Activated gamma-delta T cell (primary cell): ENCODE data around the gene RAVER1.
A peak's percentile ranks its signal among the peaks of the same experiment; 100 is the strongest.
"Not testable (repeated sequence)": the region's sequence is repeated elsewhere in the genome, so short reads cannot be mapped to it uniquely, and the experiment has no call there.

ENCODE experiments used
- DNase-seq: peaks from one replicate; lab custom pipeline; 2025; lab: John Stamatoyannopoulos, UW
- total RNA-seq, 2 donors: gene quantifications; one replicate each; lab custom pipeline; 2026; lab: John Stamatoyannopoulos, UW

The RAVER1 gene
- 25.5 to 34.0 reads per million in 2 donors for total RNA-seq

- DNase-seq, result peak; percentile 94
Observed at GRCh38 chr19:10332965-10333757, at the start of gene RAVER1. TSS of gene RAVER1 (minus strand) at chr19:10333529. CDS start at chr19:10333507, 22 bp downstream.

DNA sequence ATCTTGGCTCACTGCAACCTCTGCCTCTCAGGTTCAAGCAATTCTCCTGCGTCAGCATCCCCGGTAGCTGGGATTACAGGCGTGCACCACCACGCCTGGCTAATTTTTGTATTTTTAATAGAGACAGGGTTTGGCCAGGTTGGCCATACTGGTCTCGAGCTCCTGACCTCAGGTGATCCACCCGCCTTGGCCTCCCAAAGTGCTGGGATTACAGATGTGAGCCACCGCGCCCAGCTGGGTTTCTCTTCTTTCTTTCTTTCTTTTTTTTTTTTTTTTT, 49.8 kb upstream of the RAVER1 start:
- not testable (repeated sequence) for DNase-seq

DNA sequence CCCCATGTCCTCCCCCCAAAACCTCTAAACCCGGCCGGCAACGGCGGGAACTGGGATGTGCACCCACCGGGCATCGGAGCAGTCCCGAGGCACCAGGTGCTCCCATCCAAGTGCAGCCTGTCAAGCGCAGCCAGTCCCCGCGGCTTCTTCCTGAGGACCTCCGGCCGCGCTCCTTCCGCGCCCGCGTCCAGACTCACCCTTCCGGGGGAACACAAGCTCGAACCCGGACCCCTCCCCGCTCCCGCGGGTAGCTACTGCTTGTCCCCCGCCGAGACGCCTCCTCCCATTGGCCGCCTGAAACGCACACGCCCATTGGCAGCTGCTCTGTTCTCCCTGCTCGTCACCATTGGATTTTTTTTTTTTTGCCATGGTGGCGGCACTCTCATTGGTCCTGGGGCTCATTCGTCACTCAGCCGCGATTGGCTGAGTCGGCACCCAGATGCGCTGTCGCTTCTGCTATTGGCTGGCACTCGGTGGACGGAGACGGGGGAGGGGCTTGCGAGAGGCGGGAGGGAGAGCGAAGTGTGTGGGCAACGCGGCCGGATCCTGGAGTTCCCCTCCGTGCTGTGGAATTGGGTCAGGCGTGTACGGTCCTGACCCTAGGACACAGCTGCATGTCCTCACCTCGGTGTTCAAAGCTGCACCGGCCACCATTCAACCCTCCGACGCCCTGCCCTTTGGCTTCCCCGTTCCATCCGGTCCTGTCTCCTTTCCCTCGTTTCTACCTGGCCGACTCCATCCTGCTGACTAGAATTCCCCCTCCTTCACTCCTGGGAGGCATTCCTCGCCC, 47.2 kb upstream of the RAVER1 start, which contains the start of gene TYK2:
TYK2 (minus strand) TSS at position 260 of the 790 bp plus-strand sequence. CDS start 2,166 bp downstream, outside the sequence.
- peak; percentile 90 for DNase-seq

DNA sequence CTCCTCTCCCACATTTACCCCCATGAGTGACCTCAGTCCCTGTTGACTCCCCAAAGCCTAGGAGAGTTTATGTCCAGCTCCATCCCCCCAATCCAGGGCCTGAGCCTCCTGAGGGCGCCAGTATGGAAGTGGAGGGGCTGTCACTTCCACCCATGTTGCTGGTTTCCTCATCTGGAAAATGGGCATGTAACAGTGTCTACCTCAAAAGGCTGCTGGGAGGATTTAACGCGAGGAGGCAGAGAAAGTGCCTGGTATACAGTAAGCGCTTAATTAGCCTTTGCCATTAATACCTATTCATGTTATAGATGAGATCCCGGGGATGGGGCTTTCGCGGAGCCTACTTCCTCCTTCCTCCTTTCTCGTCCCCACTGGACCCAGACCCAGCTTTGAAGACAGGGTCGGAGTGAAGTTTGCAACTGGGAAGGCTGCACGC, 46.6 kb upstream of the RAVER1 start:
- no peak for DNase-seq

DNA sequence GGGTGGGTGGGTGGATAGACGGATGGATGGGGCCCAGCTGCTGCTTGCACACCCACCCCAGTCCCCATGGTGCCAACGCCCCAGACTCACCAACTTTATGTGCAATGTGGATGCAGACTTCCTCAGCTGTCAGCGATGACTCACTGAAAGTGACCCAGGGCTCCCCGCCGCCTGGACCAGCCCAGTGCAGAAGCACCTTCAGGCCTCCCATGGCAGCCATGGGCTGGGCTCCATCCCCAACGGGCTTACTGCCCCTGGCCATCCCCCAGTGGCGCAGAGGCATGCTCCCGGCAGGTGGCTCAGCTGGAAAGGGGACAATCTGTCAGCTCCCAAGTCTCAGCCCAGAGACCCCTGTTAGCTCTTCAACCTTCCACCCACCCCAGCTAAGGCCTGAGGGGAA, 44.8 kb upstream of the RAVER1 start:
- no peak for DNase-seq

DNA sequence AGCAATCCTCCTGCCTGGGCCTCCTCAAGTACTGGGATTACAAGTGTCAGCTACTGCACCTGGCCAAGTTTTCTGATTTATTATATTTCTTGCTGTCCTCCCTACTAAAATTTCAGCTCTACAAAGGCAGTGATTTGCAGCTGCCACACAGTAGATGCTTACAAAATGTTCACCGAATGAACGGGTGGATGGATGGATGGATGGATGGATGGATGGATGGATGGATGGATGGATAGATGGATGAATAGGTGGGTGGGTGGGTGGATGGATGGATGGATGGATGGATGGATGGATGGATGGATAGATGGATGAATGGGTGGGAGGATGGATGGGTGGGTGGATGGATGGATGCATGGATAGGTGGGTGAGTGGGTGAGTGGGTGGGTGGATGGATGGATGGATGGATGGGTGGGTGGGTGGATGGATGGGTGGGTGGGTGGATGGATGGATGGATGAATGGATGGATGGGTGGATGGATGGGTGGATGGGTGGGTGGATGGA, 43.9 kb upstream of the RAVER1 start:
- DNase-seq, result not testable (repeated sequence)

- no peak for DNase-seq
Observed at GRCh38 chr19:10374931-10375330, 41.6 kb upstream of the RAVER1 start.

GRCh38 chr19:10372690-10373089, 39.4 kb upstream of the RAVER1 start:
- DNase-seq, result no peak

DNA sequence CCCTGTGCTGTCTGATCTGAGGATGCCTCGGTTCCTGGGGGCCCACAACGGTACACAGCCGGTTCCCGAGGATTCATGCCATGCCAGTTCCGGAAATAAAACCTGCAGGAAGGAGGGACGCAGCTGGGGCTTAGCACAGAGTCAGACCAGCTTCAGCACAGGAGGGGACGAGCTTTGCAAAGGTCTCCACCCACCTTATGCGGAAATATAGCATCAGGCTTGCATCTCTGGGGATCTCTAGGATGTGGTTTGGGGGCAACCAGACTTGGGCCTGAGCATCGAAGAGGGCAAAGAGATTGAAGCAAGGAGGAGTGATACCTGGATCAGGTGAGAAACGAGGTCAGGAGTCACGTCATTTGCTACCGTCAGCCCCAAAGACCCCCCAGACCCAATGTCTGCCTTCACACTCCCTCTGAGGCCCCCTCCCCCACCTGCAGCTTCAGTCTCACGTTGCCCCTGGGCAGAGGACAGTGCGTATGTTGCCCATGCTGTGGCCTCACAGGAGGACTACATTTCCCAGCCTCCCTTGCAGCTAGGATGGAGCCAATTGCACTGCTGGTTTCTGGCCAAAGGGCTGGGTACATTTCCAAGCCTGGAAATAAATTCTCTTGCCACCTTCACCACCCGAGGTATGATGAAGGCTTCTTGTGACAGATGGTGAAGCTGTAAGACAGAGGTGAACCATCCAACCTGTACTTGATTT, 34.9 kb upstream of the RAVER1 start:
- DNase-seq, result no peak

DNA sequence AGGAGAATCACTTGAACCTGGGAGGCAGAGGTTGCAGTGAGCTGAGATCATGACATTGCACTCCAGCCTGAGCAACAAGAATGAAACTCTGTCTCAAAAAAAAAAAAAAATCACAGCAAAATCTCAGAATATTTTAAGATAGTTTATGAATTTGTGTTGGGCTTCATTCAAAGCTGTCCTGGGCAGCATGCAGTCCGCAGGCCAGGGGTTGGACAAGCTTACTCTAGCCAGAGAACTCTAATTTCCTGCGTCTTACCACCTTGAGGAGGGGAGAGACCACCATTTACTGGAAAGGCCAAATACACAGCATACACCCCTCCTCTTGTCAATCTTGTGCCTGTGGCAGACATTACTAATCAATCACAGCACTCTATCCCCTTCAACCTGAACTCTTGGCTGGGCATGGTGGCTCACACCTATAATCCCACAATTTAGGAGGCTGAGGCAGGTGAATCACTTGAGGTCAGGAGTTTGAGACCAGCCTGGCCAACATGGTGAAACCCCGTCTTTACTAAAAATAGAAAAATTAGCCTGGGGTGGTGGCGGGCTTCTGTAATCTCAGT, 33.7 kb upstream of the RAVER1 start:
- not testable (repeated sequence) for DNase-seq

GRCh38 chr19:10365518-10365917, 32.2 kb upstream of the RAVER1 start:
- DNase-seq, result no peak

- no peak for DNase-seq
Observed at GRCh38 chr19:10364644-10365043, 31.3 kb upstream of the RAVER1 start.

DNA sequence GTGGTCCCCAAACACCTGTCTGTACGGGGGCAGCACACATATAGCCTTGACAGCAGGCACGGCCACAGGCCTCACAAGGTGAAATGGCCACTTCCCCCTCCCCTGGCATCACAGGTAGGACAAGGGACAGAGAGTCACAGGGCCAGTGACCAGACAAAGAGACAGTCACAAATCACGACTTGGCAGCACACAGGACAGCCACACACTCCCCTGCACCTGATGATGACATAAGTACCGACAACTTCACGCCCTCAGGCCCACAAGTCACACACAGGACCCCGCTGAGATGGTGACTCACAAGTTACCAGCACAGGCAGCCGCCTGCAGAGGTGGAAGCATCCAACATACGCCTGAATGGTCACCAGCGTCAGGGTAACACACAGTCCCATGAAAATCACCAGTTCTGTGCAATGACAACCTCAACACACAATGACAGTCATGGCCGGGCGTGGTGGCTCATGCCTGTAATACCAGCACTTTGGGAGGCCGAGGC, 30.5 kb upstream of the RAVER1 start:
- no peak for DNase-seq

DNA sequence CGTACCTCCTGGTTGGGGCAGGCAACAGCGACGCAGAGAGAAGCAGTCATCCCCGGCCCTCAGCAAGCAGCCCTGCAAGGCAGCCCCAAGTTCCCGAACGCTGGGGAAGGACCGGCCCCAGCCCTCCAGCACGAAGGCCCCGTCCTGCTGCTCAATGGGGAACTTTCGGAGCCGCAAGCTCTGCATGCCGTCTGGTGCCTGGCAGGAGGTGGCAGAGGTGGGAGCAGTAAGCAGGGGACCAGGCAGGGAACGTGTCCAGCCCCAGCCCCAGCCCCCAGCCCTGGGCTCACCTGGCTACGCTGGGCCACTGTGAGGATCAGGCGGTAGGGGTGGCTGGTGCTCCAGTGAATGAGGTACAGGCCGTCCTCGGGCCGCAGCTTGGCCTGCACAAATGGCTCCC, 28.9 kb upstream of the RAVER1 start:
- DNase-seq, result no peak

DNA sequence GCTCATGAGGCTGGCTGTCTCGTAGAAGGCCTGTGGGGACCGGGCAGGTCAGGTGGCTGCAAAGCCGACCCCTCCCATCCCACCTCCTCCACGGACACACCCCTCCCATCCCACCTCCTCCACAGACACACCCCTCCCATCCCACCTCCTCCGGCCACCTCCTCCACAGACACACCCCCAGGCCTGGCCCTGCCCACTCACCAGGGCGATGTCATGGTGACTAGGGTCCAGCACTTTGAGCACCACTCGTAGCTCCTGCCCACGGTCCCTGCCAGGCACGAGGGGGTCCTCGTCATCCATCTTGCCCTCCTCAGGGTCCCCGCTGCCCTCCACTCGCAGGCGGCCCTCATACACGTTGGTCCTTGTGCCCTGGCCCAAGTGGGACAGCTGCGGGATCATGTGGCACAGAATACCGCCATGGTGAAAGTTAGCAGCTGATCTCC, 28.3 kb upstream of the RAVER1 start:
- DNase-seq, result no peak

DNA sequence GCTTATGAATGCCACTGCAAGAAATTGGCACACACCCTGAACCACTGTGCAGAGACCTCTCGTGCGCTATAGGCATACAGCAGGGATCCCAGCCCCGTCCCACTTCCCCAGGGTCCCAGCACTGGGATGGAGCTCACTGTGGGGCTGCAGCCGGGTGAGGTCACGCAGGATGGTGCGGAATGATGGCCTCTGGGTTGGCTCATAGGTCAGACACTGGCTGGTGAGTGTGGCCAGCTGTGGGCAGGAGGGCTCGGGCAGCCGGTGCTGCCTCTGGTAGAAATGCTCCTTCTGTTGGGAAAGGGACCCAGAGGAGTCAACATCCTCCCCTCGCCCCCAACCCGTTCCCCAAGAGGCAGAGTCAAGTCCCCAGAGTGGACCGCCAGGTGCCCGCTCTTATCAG, 23.1 kb upstream of the RAVER1 start:
- DNase-seq, result no peak

DNA sequence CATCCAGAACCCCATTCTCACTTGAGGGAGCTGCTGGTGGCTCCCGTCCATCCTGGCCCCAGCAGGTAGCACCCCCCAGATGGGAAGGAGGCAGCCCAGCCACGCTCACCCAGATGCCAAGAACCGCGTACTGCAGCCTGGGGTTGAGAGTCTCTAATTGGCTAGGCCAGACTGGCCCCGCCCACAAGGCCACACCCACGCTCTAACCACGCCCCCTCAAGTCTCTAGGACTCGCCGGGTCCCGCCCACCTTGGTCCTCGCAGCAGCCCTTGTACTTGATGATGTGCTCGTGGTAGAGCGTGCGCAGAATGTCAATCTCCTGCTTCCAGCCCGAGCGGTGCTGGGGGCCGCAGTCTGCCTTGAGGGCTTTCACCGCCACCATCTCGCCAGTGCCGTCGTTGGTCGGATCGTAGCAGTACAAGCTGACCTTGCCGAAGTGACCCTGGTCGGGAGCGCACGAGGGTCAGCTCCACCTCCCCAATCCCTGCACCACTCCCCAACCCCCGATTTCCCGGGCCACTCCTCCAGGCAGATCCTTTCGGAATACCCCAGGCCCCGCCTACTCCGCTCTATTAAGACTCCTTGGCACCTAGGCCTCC, 20.6 kb upstream of the RAVER1 start:
- DNase-seq, result no peak

DNA sequence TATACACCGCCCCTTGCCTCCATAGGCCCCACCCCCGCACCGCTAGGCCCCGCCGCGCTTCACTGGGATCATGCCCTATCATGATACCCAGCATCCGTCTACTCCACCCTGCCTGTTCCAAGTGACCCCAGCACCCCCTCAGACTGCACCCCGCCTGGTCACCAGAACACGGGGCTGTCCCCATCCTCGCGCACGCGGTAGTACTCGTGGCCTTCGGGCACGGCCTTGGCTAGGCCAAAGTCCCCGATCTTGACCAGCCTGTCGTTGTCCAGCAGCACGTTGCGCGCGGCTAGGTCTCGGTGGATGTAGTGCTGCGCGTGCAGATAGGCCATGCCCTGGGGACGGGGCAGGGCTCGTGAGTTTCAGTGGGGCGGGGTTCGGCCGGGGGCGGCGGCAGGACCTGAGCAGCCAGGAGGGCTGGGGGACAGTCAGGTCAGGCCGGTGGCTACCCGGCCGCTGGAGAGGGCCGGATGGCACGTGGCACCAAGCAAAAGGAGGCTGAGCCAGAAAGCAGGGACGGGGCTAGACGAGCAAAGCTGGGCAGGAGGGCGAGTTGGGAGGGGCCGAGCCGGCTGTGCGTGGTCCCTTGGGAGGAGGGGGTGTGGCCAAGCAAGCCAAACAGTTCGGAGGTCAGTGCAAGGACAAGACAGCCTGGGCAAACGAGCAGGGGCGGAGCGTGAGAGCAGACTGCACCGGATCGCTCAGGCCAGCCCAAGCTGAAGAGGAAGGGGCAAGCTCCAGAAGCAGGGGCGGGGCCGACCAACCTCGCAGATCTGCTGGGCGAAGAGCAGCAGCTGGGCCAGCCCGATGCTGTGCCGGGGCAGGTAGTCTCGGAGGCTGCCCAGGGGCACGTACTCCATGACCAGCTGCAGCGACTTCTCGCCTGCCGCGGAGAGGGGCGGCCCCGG, 19.7 kb upstream of the RAVER1 start:
- DNase-seq, result no peak

GRCh38 chr19:10346509-10346908, 13.2 kb upstream of the RAVER1 start:
- DNase-seq, result no peak

- no peak for DNase-seq
Observed at GRCh38 chr19:10344780-10345179, 11.5 kb upstream of the RAVER1 start.
